Activated naive CD4-positive, alpha-beta T cell treated with anti-CD3 and anti-CD28 coated beads, Interleukin-2, amount 10 ng/mL, durations not matched to agents 7 days and 5 days (primary cell): ENCODE measurements around the gene ARID3C.

Experiments
- CTCF ChIA-PET: fragments of 350-600 bp; sonication (Branson Sonifier 250); formaldehyde crosslinking; loops from one replicate; lab custom pipeline; 2021; ENCODE audit warnings: antibody characterized with exemption; lab: Charles Lee
- DNase-seq: peaks from one replicate; pipeline ENCODE4 v3.0.0-alpha.2; 2020
- H3K27ac Mint-ChIP-seq: one replicate; pipeline ENCODE4 v1.8.0; 2021; ENCODE audit warnings: mild to moderate bottlenecking, moderate library complexity, mixed read lengths
- H3K27me3 Mint-ChIP-seq: one replicate; pipeline ENCODE4 v1.8.0; 2021; ENCODE audit warnings: mild to moderate bottlenecking, mixed read lengths
- H3K36me3 Mint-ChIP-seq: one replicate; pipeline ENCODE4 v1.8.0; 2021; ENCODE audit warnings: mixed read lengths
- H3K4me1 Mint-ChIP-seq: one replicate; pipeline ENCODE4 v1.8.0; 2021; ENCODE audit warnings: mixed read lengths
- H3K4me3 Mint-ChIP-seq: one replicate; pipeline ENCODE4 v1.8.0; 2021; ENCODE audit warnings: mild to moderate bottlenecking, moderate library complexity, mixed read lengths
- H3K9me3 Mint-ChIP-seq: one replicate; pipeline ENCODE4 v1.8.0; 2021; ENCODE audit warnings: mixed read lengths

ARID3C gene

GRCh38 chr9:34630402-34631154 lies 1.7 kb upstream of the ARID3C start:
- H3K4me1 Mint-ChIP-seq: peaks cover 30% of the 10 kb centered on the region
- peaks cover 59% of the 10 kb centered on the region for H3K27me3 Mint-ChIP-seq
- CTCF ChIA-PET: interaction anchor here (5.8 to 9.9 kb wide), 2 partner anchors 9 to 16 kb away, joined by 40 to 130 read pairs; partner anchors contain the start of genes DCTN3 and RPP25L
- H3K27ac Mint-ChIP-seq: no peak overlapping the region
- no peak overlapping the region for H3K4me3 Mint-ChIP-seq
- H3K36me3 Mint-ChIP-seq: peaks cover 5% of the 10 kb centered on the region
- DNase-seq: no peak
- no peaks in the 10 kb centered on the region for H3K9me3 Mint-ChIP-seq

GRCh38 chr9:34629491-34629808 lies 584 bp upstream of the ARID3C start:
- Mint-ChIP-seq H3K4me1 (peaks cover 21% of the 10 kb centered on the region), H3K4me3 (peak overlapping the region; percentile 65), H3K36me3 (no peaks in the 10 kb centered on the region), H3K9me3 (no peaks in the 10 kb centered on the region), H3K27me3 (peaks cover 70% of the 10 kb centered on the region), H3K27ac (no peak overlapping the region)
- DNase-seq: no peak
- CTCF ChIA-PET: interaction anchor here (0.7 to 9.9 kb wide), 3 partner anchors 15 to 24 kb away, joined by 3 to 130 read pairs (median 4); partner anchors contain the start of gene RPP25L

GRCh38 chr9:34627716-34628655 lies 880 bp downstream of the ARID3C start:
- Mint-ChIP-seq H3K9me3 (no peaks in the 10 kb centered on the region), H3K27me3 (peaks cover 84% of the 10 kb centered on the region), H3K4me1 (peaks cover 21% of the 10 kb centered on the region), H3K36me3 (no peaks in the 10 kb centered on the region), H3K4me3 (peak overlapping the region; percentile 60), H3K27ac (no peak overlapping the region)
- no peak for DNase-seq
- CTCF ChIA-PET: no interaction called here

- peaks cover 96% of the 10 kb centered on the region for H3K27me3 Mint-ChIP-seq
- no peak overlapping the region for H3K27ac Mint-ChIP-seq
- DNase-seq: no peak
- CTCF ChIA-PET: interaction anchor here (1.1 to 2.4 kb wide), 5 partner anchors 8 to 33 kb away, joined by 3 to 13 read pairs (median 5); partner anchors contain the start of gene SIGMAR1
- H3K36me3 Mint-ChIP-seq: no peaks in the 10 kb centered on the region
- no peaks in the 10 kb centered on the region for H3K9me3 Mint-ChIP-seq
- H3K4me1 Mint-ChIP-seq: peaks cover 28% of the 10 kb centered on the region
- no peak overlapping the region for H3K4me3 Mint-ChIP-seq
Measured at GRCh38 chr9:34625186-34625486, 3.7 kb downstream of the ARID3C start.

- no peaks in the 10 kb centered on the region for H3K36me3 Mint-ChIP-seq
- no peak overlapping the region for H3K4me3 Mint-ChIP-seq
- CTCF ChIA-PET: interaction anchor here (1.1 to 2.4 kb wide), 3 partner anchors 10 to 13 kb away, joined by 3 to 13 read pairs (median 7); partner anchors contain the start of gene SIGMAR1
- no peak for DNase-seq
- H3K27ac Mint-ChIP-seq: no peak overlapping the region
- H3K4me1 Mint-ChIP-seq: peaks cover 31% of the 10 kb centered on the region
- peaks cover 91% of the 10 kb centered on the region for H3K27me3 Mint-ChIP-seq
- no peaks in the 10 kb centered on the region for H3K9me3 Mint-ChIP-seq
Measured at GRCh38 chr9:34624475-34625185, 4.2 kb downstream of the ARID3C start.

- peak; percentile 29 for DNase-seq
- CTCF ChIA-PET: interaction anchor here (0.7 to 4.1 kb wide), 3 partner anchors 9 to 32 kb away, joined by 4 to 40 read pairs (median 5); no protein-coding TSS in a partner anchor
- H3K9me3 Mint-ChIP-seq: no peaks in the 10 kb centered on the region
- no peak overlapping the region for H3K4me3 Mint-ChIP-seq
- H3K36me3 Mint-ChIP-seq: no peaks in the 10 kb centered on the region
- H3K27me3 Mint-ChIP-seq: peaks cover 80% of the 10 kb centered on the region
- H3K27ac Mint-ChIP-seq: no peak overlapping the region
- H3K4me1 Mint-ChIP-seq: peaks cover 36% of the 10 kb centered on the region
Measured at GRCh38 chr9:34623374-34624235, 5.3 kb downstream of the ARID3C start.

- DNase-seq: peak; percentile 97
- H3K27ac Mint-ChIP-seq: peak within 1 kb of the TSS; percentile 76
- H3K9me3 Mint-ChIP-seq: no peaks in the 10 kb centered on the region
- peaks cover 32% of the 10 kb centered on the region for H3K4me1 Mint-ChIP-seq
- CTCF ChIA-PET: interaction anchor here (0.8 to 4.1 kb wide), 9 partner anchors 11 to 119 kb away, joined by 3 to 40 read pairs (median 4); partner anchors contain the start of genes GALT and SIGMAR1
- H3K36me3 Mint-ChIP-seq: peaks cover 17% of the 10 kb centered on the region
- peaks cover 48% of the 10 kb centered on the region for H3K27me3 Mint-ChIP-seq
- peak within 1 kb of the TSS; percentile 85 for H3K4me3 Mint-ChIP-seq
Measured at GRCh38 chr9:34620061-34620994, 8.5 kb downstream of the ARID3C start, which contains the start of gene DCTN3. DCTN3 (minus strand) TSS chr9:34620495; CDS start chr9:34620464, 31 bp downstream.

GRCh38 chr9:34615132-34615531 lies 13.7 kb downstream of the ARID3C start:
- H3K27ac Mint-ChIP-seq: no peak overlapping the region
- DNase-seq: no peak
- peaks cover 34% of the 10 kb centered on the region for H3K36me3 Mint-ChIP-seq
- no peaks in the 10 kb centered on the region for H3K9me3 Mint-ChIP-seq
- CTCF ChIA-PET: interaction anchor here (1.0 to 8.5 kb wide), 4 partner anchors 12 to 87 kb away, joined by 3 to 130 read pairs (median 4); partner anchors contain the start of gene SIGMAR1
- no peaks in the 10 kb centered on the region for H3K27me3 Mint-ChIP-seq
- peaks cover 41% of the 10 kb centered on the region for H3K4me1 Mint-ChIP-seq
- no peak overlapping the region for H3K4me3 Mint-ChIP-seq

- Mint-ChIP-seq H3K4me1 (peaks cover 26% of the 10 kb centered on the region), H3K27me3 (no peaks in the 10 kb centered on the region), H3K4me3 (peak overlapping the region; percentile 91), H3K27ac (peak overlapping the region; percentile 89), H3K9me3 (no peaks in the 10 kb centered on the region), H3K36me3 (peaks cover 31% of the 10 kb centered on the region)
- CTCF ChIA-PET: interaction anchor here (0.7 to 8.5 kb wide), 9 partner anchors 9 to 160 kb away, joined by 3 to 130 read pairs (median 3); partner anchors contain the start of genes GALT and SIGMAR1
- peak; percentile 78 for DNase-seq
Measured at GRCh38 chr9:34612788-34613390, 16.0 kb downstream of the ARID3C start.

- no peaks in the 10 kb centered on the region for H3K9me3 Mint-ChIP-seq
- no peaks in the 10 kb centered on the region for H3K27me3 Mint-ChIP-seq
- peaks cover 26% of the 10 kb centered on the region for H3K4me1 Mint-ChIP-seq
- peak within 1 kb of the TSS; percentile 89 for H3K27ac Mint-ChIP-seq
- peaks cover 28% of the 10 kb centered on the region for H3K36me3 Mint-ChIP-seq
- CTCF ChIA-PET: interaction anchor here (1.0 to 8.5 kb wide), 5 partner anchors 10 to 154 kb away, joined by 3 to 130 read pairs (median 4); partner anchors contain the start of genes DNAI1, FAM219A and SIGMAR1
- DNase-seq: peak; percentile 88
- peak within 1 kb of the TSS; percentile 91 for H3K4me3 Mint-ChIP-seq
Measured at GRCh38 chr9:34611811-34612787, 16.8 kb downstream of the ARID3C start, which contains the start of gene RPP25L. RPP25L (minus strand) TSS chr9:34612097; CDS start chr9:34611296, 801 bp downstream.
